ENCODE results near the gene PODN. TPM values are rescaled to one million over a fixed set of nuclear protein-coding genes. Genes with fewer than 3 reads are reported as not detected.

Gene PODN
- total and polyA plus RNA-seq, 2 experiments from 2014 or later = 3.9 to 9.2 TPM

- WGBS (ENCODE audit: low lambda C conversion rate, missing lambda C conversion rate) = 91% methylated on average over 15 of the region's 15 CpGs
- H3K4me3 ChIP-seq = no peak overlapping the region
- no peaks in the 10 kb centered on the region for H3K27me3 ChIP-seq
- no peak for TF ChIP-seq EZH2phosphoT487 (IDR thresholded peaks at IDR 0.05; ENCODE audit: low read depth, severe bottlenecking, unreplicated experiment)
- no peak for TF ChIP-seq CTCF (IDR thresholded peaks at IDR 0.05; ENCODE audit: poor library complexity)
- TF ChIP-seq EZH2 (IDR thresholded peaks at IDR 0.05; ENCODE audit: borderline replicate concordance) = no peak
- H4K20me1 ChIP-seq (ENCODE audit: insufficient read depth, poor library complexity, severe bottlenecking) = no peaks in the 10 kb centered on the region
- H3K27ac ChIP-seq = no peak overlapping the region
- H3K9me2 ChIP-seq (replicated peaks; ENCODE audit: insufficient read depth) = no peaks in the 10 kb centered on the region
- H2AFZ ChIP-seq = no peak overlapping the region
- H3K4me1 ChIP-seq (ENCODE audit: insufficient read depth) = no peaks in the 10 kb centered on the region
- no peak overlapping the region for H3K4me2 ChIP-seq
- H3K36me3 ChIP-seq (replicated peaks; ENCODE audit: insufficient read depth, low read depth) = no peaks in the 10 kb centered on the region
- H3K79me2 ChIP-seq = no peaks in the 10 kb centered on the region
- no peaks in the 10 kb centered on the region for H3K9me3 ChIP-seq (ENCODE audit: low read depth)
- DNase-seq (ENCODE audit: low spot score) = no peak
These were observed 18.8 kb downstream of the PODN start for GRCh38 chr1:53080769-53081168.

- Histone ChIP-seq H3K27ac (no peak overlapping the region), H3K79me2 (no peaks in the 10 kb centered on the region), H3K4me3 (no peak overlapping the region), H3K9me2 (replicated peaks; ENCODE audit: insufficient read depth) (no peaks in the 10 kb centered on the region), H3K9me3 (ENCODE audit: low read depth) (no peaks in the 10 kb centered on the region), H3K27me3 (no peaks in the 10 kb centered on the region), H3K36me3 (replicated peaks; ENCODE audit: insufficient read depth, low read depth) (no peaks in the 10 kb centered on the region), H4K20me1 (ENCODE audit: insufficient read depth, poor library complexity, severe bottlenecking) (no peaks in the 10 kb centered on the region), H3K4me2 (no peak overlapping the region), H3K4me1 (ENCODE audit: insufficient read depth) (no peaks in the 10 kb centered on the region), H2AFZ (no peak overlapping the region)
- no peak for DNase-seq (ENCODE audit: low spot score)
- TF ChIP-seq EZH2phosphoT487 (IDR thresholded peaks at IDR 0.05; ENCODE audit: low read depth, severe bottlenecking, unreplicated experiment) (no peak), CTCF (IDR thresholded peaks at IDR 0.05; ENCODE audit: poor library complexity) (no peak), EZH2 (IDR thresholded peaks at IDR 0.05; ENCODE audit: borderline replicate concordance) (no peak)
- 74% methylated on average over 14 of the region's 14 CpGs for WGBS (ENCODE audit: low lambda C conversion rate, missing lambda C conversion rate)
These were observed 19.5 kb downstream of the PODN start for GRCh38 chr1:53081384-53082066.

GRCh38 chr1:53082826-53083455 is 20.9 kb downstream of the PODN start:
- 84% methylated on average over 13 of the region's 13 CpGs for WGBS (ENCODE audit: low lambda C conversion rate, missing lambda C conversion rate)
- TF ChIP-seq EZH2phosphoT487 (IDR thresholded peaks at IDR 0.05; ENCODE audit: low read depth, severe bottlenecking, unreplicated experiment) (no peak), EZH2 (IDR thresholded peaks at IDR 0.05; ENCODE audit: borderline replicate concordance) (no peak), CTCF (IDR thresholded peaks at IDR 0.05; ENCODE audit: poor library complexity) (no peak)
- Histone ChIP-seq H3K27me3 (no peaks in the 10 kb centered on the region), H3K9me2 (replicated peaks; ENCODE audit: insufficient read depth) (no peaks in the 10 kb centered on the region), H4K20me1 (ENCODE audit: insufficient read depth, poor library complexity, severe bottlenecking) (no peaks in the 10 kb centered on the region), H3K27ac (no peak overlapping the region), H3K9me3 (ENCODE audit: low read depth) (no peaks in the 10 kb centered on the region), H3K4me2 (no peak overlapping the region), H2AFZ (no peak overlapping the region), H3K4me1 (ENCODE audit: insufficient read depth) (no peaks in the 10 kb centered on the region), H3K79me2 (no peaks in the 10 kb centered on the region), H3K36me3 (replicated peaks; ENCODE audit: insufficient read depth, low read depth) (no peaks in the 10 kb centered on the region), H3K4me3 (no peak overlapping the region)
- DNase-seq (ENCODE audit: low spot score) = no peak

Measured in hepatocyte (in vitro differentiated cells).